NB4 (cell line): ENCODE data around the gene GPATCH4.

ENCODE experiments used
- MYC ChIP-seq: IDR thresholded peaks from 2 replicates; pipeline ENCODE4 v1.6.1; 2011; ENCODE audit warnings: low read depth, low read length
- POLR2A ChIP-seq: IDR thresholded peaks from 2 replicates; pipeline ENCODE4 v1.6.1; 2011; ENCODE audit warnings: mild to moderate bottlenecking; ENCODE audit not compliant: insufficient read length; ENCODE audit errors: extremely low read depth
- TF ChIP-seq, protein P1 (sequence below): IDR thresholded peaks from one replicate; pipeline ENCODE4 v1.5.1; 2012; ENCODE audit warnings: low read depth, low read length

DNA sequence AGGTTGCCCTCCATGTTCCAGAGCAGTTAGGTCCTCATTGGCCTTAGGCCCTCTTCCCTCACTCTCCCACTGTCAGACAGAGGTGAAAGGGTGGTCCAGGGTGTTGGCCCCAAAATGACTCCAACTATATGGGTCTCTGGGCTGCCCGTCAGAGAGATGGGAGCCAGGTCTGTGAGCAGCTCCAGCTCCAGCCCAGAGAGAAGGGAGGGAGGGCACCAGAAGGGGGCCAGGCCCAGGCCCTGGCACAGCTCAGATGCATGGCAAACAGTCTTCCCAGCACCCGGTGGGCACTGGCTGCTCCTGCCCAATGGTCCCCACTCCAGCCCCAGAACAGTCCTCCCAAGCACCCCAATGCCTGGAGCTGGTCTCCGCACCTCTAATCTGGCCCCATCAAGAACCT, 42.9 kb upstream of the GPATCH4 start:
- TF ChIP-seq, protein P1, sequence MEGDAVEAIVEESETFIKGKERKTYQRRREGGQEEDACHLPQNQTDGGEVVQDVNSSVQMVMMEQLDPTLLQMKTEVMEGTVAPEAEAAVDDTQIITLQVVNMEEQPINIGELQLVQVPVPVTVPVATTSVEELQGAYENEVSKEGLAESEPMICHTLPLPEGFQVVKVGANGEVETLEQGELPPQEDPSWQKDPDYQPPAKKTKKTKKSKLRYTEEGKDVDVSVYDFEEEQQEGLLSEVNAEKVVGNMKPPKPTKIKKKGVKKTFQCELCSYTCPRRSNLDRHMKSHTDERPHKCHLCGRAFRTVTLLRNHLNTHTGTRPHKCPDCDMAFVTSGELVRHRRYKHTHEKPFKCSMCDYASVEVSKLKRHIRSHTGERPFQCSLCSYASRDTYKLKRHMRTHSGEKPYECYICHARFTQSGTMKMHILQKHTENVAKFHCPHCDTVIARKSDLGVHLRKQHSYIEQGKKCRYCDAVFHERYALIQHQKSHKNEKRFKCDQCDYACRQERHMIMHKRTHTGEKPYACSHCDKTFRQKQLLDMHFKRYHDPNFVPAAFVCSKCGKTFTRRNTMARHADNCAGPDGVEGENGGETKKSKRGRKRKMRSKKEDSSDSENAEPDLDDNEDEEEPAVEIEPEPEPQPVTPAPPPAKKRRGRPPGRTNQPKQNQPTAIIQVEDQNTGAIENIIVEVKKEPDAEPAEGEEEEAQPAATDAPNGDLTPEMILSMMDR: no peak
- no peak for TF ChIP-seq POLR2A
- no peak for TF ChIP-seq MYC
